SK-N-SH treated with all-trans-retinoic acid at 6 μM for 48 hours (cell line): ENCODE data around the gene ADSS1.

Experiments used
- CREB5 ChIP-seq: fragments of 250-450 bp; sonication (Bioruptor Pico); IDR thresholded peaks from 2 replicates; pipeline ENCODE4 v1.5.1; 2020; ENCODE audit warnings: low read depth, mild to moderate bottlenecking, moderate library complexity
- ESRRG ChIP-seq: fragments of 250-450 bp; sonication (Bioruptor Pico); IDR thresholded peaks from 2 replicates; pipeline ENCODE4 v1.6.1; 2021; ENCODE audit warnings: mild to moderate bottlenecking
- TF ChIP-seq, protein P1 (sequence below): fragments of 250-450 bp; sonication (Bioruptor Pico); IDR thresholded peaks from 2 replicates; pipeline ENCODE4 v1.5.0; 2020; ENCODE audit warnings: mild to moderate bottlenecking, moderate library complexity

- no peak for TF ChIP-seq ESRRG
- no peak for TF ChIP-seq CREB5
- TF ChIP-seq, protein P1, sequence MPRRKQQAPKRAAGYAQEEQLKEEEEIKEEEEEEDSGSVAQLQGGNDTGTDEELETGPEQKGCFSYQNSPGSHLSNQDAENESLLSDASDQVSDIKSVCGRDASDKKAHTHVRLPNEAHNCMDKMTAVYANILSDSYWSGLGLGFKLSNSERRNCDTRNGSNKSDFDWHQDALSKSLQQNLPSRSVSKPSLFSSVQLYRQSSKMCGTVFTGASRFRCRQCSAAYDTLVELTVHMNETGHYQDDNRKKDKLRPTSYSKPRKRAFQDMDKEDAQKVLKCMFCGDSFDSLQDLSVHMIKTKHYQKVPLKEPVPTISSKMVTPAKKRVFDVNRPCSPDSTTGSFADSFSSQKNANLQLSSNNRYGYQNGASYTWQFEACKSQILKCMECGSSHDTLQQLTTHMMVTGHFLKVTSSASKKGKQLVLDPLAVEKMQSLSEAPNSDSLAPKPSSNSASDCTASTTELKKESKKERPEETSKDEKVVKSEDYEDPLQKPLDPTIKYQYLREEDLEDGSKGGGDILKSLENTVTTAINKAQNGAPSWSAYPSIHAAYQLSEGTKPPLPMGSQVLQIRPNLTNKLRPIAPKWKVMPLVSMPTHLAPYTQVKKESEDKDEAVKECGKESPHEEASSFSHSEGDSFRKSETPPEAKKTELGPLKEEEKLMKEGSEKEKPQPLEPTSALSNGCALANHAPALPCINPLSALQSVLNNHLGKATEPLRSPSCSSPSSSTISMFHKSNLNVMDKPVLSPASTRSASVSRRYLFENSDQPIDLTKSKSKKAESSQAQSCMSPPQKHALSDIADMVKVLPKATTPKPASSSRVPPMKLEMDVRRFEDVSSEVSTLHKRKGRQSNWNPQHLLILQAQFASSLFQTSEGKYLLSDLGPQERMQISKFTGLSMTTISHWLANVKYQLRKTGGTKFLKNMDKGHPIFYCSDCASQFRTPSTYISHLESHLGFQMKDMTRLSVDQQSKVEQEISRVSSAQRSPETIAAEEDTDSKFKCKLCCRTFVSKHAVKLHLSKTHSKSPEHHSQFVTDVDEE: no peak
Observed at GRCh38 chr14:104796687-104797081, 72.7 kb downstream of the ADSS1 start.
